ENCODE data around the gene ZNF385C. TPM values are rescaled to one million over a fixed set of nuclear protein-coding genes. Genes with fewer than 3 reads are reported as not detected.
"Not testable (repeated sequence)": the region's sequence is repeated elsewhere in the genome, so short reads cannot be mapped to it uniquely, and the experiment has no call there.

ZNF385C gene
- total and polyA plus RNA-seq, 9 donors, result 2.8 to 10.0 (median 7.6) TPM

- not testable (repeated sequence) for H3K27ac ChIP-seq (ENCODE audit: low read length); H3K9me3 ChIP-seq (replicated peaks; ENCODE audit: control insufficient read depth, low read depth, low read length); H3K4me3 ChIP-seq (ENCODE audit: low read length); H3K27me3 ChIP-seq (ENCODE audit: control insufficient read depth, insufficient read depth, low read length); DNase-seq; H3K36me3 ChIP-seq (ENCODE audit: control insufficient read depth, insufficient read depth, low read length)
- 100% methylated on average over 1 of the region's 4 CpGs for WGBS (ENCODE audit: insufficient coverage)
- peaks cover 11% of the 10 kb centered on the region for H3K4me1 ChIP-seq (ENCODE audit: control insufficient read depth, insufficient read depth, low read length)
Observed at GRCh38 chr17:42012363-42012762, 85.9 kb downstream of the ZNF385C start.

GRCh38 chr17:42010898-42011516 lies 87.3 kb downstream of the ZNF385C start:
- DNase-seq, result no peak
- Histone ChIP-seq H3K36me3 (ENCODE audit: control insufficient read depth, insufficient read depth, low read length) (peaks cover 5% of the 10 kb centered on the region), H3K27ac (ENCODE audit: low read length) (no peak overlapping the region), H3K4me3 (ENCODE audit: low read length) (no peak overlapping the region), H3K4me1 (ENCODE audit: control insufficient read depth, insufficient read depth, low read length) (peaks cover 7% of the 10 kb centered on the region), H3K27me3 (ENCODE audit: control insufficient read depth, insufficient read depth, low read length) (no peaks in the 10 kb centered on the region), H3K9me3 (replicated peaks; ENCODE audit: control insufficient read depth, low read depth, low read length) (no peaks in the 10 kb centered on the region)
- WGBS (ENCODE audit: insufficient coverage), result no CpG with 5 or more reads among the region's 3 CpGs

GRCh38 chr17:42010266-42010680 lies 88.0 kb downstream of the ZNF385C start:
- H3K27ac ChIP-seq (ENCODE audit: low read length); H3K9me3 ChIP-seq (replicated peaks; ENCODE audit: control insufficient read depth, low read depth, low read length); H3K36me3 ChIP-seq (ENCODE audit: control insufficient read depth, insufficient read depth, low read length); H3K4me3 ChIP-seq (ENCODE audit: low read length); H3K4me1 ChIP-seq (ENCODE audit: control insufficient read depth, insufficient read depth, low read length); DNase-seq; H3K27me3 ChIP-seq (ENCODE audit: control insufficient read depth, insufficient read depth, low read length): not testable (repeated sequence)
- whole genome bisulfite sequencing (ENCODE audit: insufficient coverage), result 38% methylated on average over 1 of the region's 9 CpGs

- no peak for DNase-seq
- H3K36me3 ChIP-seq (ENCODE audit: control insufficient read depth, insufficient read depth, low read length), result peaks cover 3% of the 10 kb centered on the region
- no peaks in the 10 kb centered on the region for H3K27me3 ChIP-seq (ENCODE audit: control insufficient read depth, insufficient read depth, low read length)
- peaks cover 2% of the 10 kb centered on the region for H3K4me1 ChIP-seq (ENCODE audit: control insufficient read depth, insufficient read depth, low read length)
- H3K4me3 ChIP-seq (ENCODE audit: low read length), result no peak overlapping the region
- 60% methylated on average over 1 of the region's 4 CpGs for WGBS (ENCODE audit: insufficient coverage)
- H3K27ac ChIP-seq (ENCODE audit: low read length), result no peak overlapping the region
- no peaks in the 10 kb centered on the region for H3K9me3 ChIP-seq (replicated peaks; ENCODE audit: control insufficient read depth, low read depth, low read length)
Observed at GRCh38 chr17:42009170-42009569, 89.1 kb downstream of the ZNF385C start.

GRCh38 chr17:42005166-42005565 lies 93.1 kb downstream of the ZNF385C start:
- no peak overlapping the region for H3K27ac ChIP-seq (ENCODE audit: low read length)
- peaks cover 21% of the 10 kb centered on the region for H3K36me3 ChIP-seq (ENCODE audit: control insufficient read depth, insufficient read depth, low read length)
- no peaks in the 10 kb centered on the region for H3K9me3 ChIP-seq (replicated peaks; ENCODE audit: control insufficient read depth, low read depth, low read length)
- WGBS (ENCODE audit: insufficient coverage), result no CpG with 5 or more reads among the region's 1 CpG
- no peaks in the 10 kb centered on the region for H3K27me3 ChIP-seq (ENCODE audit: control insufficient read depth, insufficient read depth, low read length)
- H3K4me3 ChIP-seq (ENCODE audit: low read length), result no peak overlapping the region
- H3K4me1 ChIP-seq (ENCODE audit: control insufficient read depth, insufficient read depth, low read length), result peaks cover 2% of the 10 kb centered on the region
- DNase-seq, result no peak

- H3K4me1 ChIP-seq (ENCODE audit: control insufficient read depth, insufficient read depth, low read length), result peaks cover 2% of the 10 kb centered on the region
Observed at GRCh38 chr17:42002792-42003301, 95.4 kb downstream of the ZNF385C start.

GRCh38 chr17:42002175-42002791 lies 96.0 kb downstream of the ZNF385C start:
- no CpG with 5 or more reads among the region's 7 CpGs for WGBS (ENCODE audit: insufficient coverage)
- Histone ChIP-seq H3K36me3 (ENCODE audit: control insufficient read depth, insufficient read depth, low read length) (peaks cover 43% of the 10 kb centered on the region), H3K4me3 (ENCODE audit: low read length) (no peak overlapping the region), H3K9me3 (replicated peaks; ENCODE audit: control insufficient read depth, low read depth, low read length) (no peaks in the 10 kb centered on the region), H3K27ac (ENCODE audit: low read length) (no peak overlapping the region), H3K4me1 (ENCODE audit: control insufficient read depth, insufficient read depth, low read length) (peaks cover 2% of the 10 kb centered on the region), H3K27me3 (ENCODE audit: control insufficient read depth, insufficient read depth, low read length) (no peaks in the 10 kb centered on the region)
- DNase-seq, result no peak

More at GRCh38 chr17:42002792-42003301, 95.4 kb downstream of the ZNF385C start:
- H3K36me3 ChIP-seq (ENCODE audit: control insufficient read depth, insufficient read depth, low read length), result peaks cover 37% of the 10 kb centered on the region
- DNase-seq, result no peak
- 83% methylated on average over 2 of the region's 3 CpGs for WGBS (ENCODE audit: insufficient coverage)
- no peak overlapping the region for H3K27ac ChIP-seq (ENCODE audit: low read length)
- no peak overlapping the region for H3K4me3 ChIP-seq (ENCODE audit: low read length)
- H3K9me3 ChIP-seq (replicated peaks; ENCODE audit: control insufficient read depth, low read depth, low read length), result no peaks in the 10 kb centered on the region
- H3K27me3 ChIP-seq (ENCODE audit: control insufficient read depth, insufficient read depth, low read length), result no peaks in the 10 kb centered on the region

- no CpG with 5 or more reads among the region's 2 CpGs for WGBS (ENCODE audit: insufficient coverage)
Observed at GRCh38 chr17:42001729-42002128, 96.5 kb downstream of the ZNF385C start.

GRCh38 chr17:42000413-42001133 lies 97.7 kb downstream of the ZNF385C start:
- no peak for DNase-seq
- Histone ChIP-seq H3K27me3 (ENCODE audit: control insufficient read depth, insufficient read depth, low read length) (no peaks in the 10 kb centered on the region), H3K4me3 (ENCODE audit: low read length) (no peak overlapping the region), H3K4me1 (ENCODE audit: control insufficient read depth, insufficient read depth, low read length) (no peaks in the 10 kb centered on the region), H3K36me3 (ENCODE audit: control insufficient read depth, insufficient read depth, low read length) (peaks cover 60% of the 10 kb centered on the region), H3K27ac (ENCODE audit: low read length) (no peak overlapping the region), H3K9me3 (replicated peaks; ENCODE audit: control insufficient read depth, low read depth, low read length) (no peaks in the 10 kb centered on the region)
- 100% methylated on average over 1 of the region's 3 CpGs for WGBS (ENCODE audit: insufficient coverage)

More at GRCh38 chr17:42001729-42002128, 96.5 kb downstream of the ZNF385C start:
- DNase-seq, result no peak
- H3K4me3 ChIP-seq (ENCODE audit: low read length), result no peak overlapping the region
- peaks cover 48% of the 10 kb centered on the region for H3K36me3 ChIP-seq (ENCODE audit: control insufficient read depth, insufficient read depth, low read length)
- no peak overlapping the region for H3K27ac ChIP-seq (ENCODE audit: low read length)
- no peaks in the 10 kb centered on the region for H3K27me3 ChIP-seq (ENCODE audit: control insufficient read depth, insufficient read depth, low read length)
- no peaks in the 10 kb centered on the region for H3K9me3 ChIP-seq (replicated peaks; ENCODE audit: control insufficient read depth, low read depth, low read length)
- H3K4me1 ChIP-seq (ENCODE audit: control insufficient read depth, insufficient read depth, low read length), result no peaks in the 10 kb centered on the region

GRCh38 chr17:41998497-41998896 lies 99.8 kb downstream of the ZNF385C start:
- DNase-seq, result no peak
- WGBS (ENCODE audit: insufficient coverage), result 0% methylated on average over 1 of the region's 2 CpGs
- Histone ChIP-seq H3K4me1 (ENCODE audit: control insufficient read depth, insufficient read depth, low read length) (no peaks in the 10 kb centered on the region), H3K4me3 (ENCODE audit: low read length) (no peak overlapping the region), H3K9me3 (replicated peaks; ENCODE audit: control insufficient read depth, low read depth, low read length) (no peaks in the 10 kb centered on the region), H3K36me3 (ENCODE audit: control insufficient read depth, insufficient read depth, low read length) (peaks cover 69% of the 10 kb centered on the region), H3K27ac (ENCODE audit: low read length) (no peak overlapping the region), H3K27me3 (ENCODE audit: control insufficient read depth, insufficient read depth, low read length) (no peaks in the 10 kb centered on the region)
